ENCODE results near the gene MRPS18A. TPM values are rescaled to one million over a fixed set of nuclear protein-coding genes. Genes with fewer than 3 reads are reported as not detected.

The MRPS18A gene
- 10 to 100 TPM; 26.3 to 61.1 (median 45.1) TPM for total RNA-seq

GRCh38 chr6:43687437-43688347 is at the start of gene MRPS18A:
Gene MRPS18A, minus strand, starts transcription at chr6:43687791. Its CDS starts 12 bp downstream, at chr6:43687779.
- intact Hi-C loops (cut with DNase I), result no loop called here
- DNase-seq, result peak; percentile 83 to 88
- Histone ChIP-seq H3K9me3 (no peaks in the 10 kb centered on the region), H3K4me1 (peaks cover 8 to 17% of the 10 kb centered on the region in 2 donors), H3K27me3 (no peaks in the 10 kb centered on the region), H3K36me3 (no peaks in the 10 kb centered on the region), H3K27ac (peak within 1 kb of the TSS; percentile 53 to 70 (median 57)), H3K4me3 (replicated peaks in 1 of 3) (peak within 1 kb of the TSS; percentile 58 to 93 (median 77))
- TF ChIP-seq CTCF (IDR thresholded peaks at IDR 0.05) (no peak), POLR2A (IDR thresholded peaks at IDR 0.05) (peak in 1 of 2 donors; percentile 73)
- WGBS, 2 donors, result 2 to 5% methylated on average over 9 to 24 of the region's 43 CpGs

- WGBS, 2 donors, result 77 to 80% methylated on average over 2 of the region's 2 CpGs
- no peak for DNase-seq
- TF ChIP-seq CTCF (IDR thresholded peaks at IDR 0.05) (no peak), POLR2A (IDR thresholded peaks at IDR 0.05) (no peak)
- Histone ChIP-seq H3K27me3 (no peaks in the 10 kb centered on the region), H3K36me3 (no peaks in the 10 kb centered on the region), H3K4me3 (replicated peaks in 1 of 3) (no peak overlapping the region), H3K27ac (no peak overlapping the region), H3K4me1 (peaks cover 0 to 37% of the 10 kb centered on the region in 2 donors), H3K9me3 (no peaks in the 10 kb centered on the region)
- intact Hi-C loops (cut with DNase I), result no loop called here
These were observed 49.3 kb upstream of the MRPS18A start for GRCh38 chr6:43736844-43737243.

GRCh38 chr6:43736211-43736786 is 48.7 kb upstream of the MRPS18A start:
- TF ChIP-seq POLR2A (IDR thresholded peaks at IDR 0.05) (no peak), CTCF (IDR thresholded peaks at IDR 0.05) (no peak)
- 83 to 95% methylated on average over 2 of the region's 2 CpGs for WGBS, 2 donors
- no peak overlapping the region for H3K27ac ChIP-seq
- no peaks in the 10 kb centered on the region for H3K9me3 ChIP-seq
- intact Hi-C loops (cut with DNase I), result no loop called here
- H3K27me3 ChIP-seq, result no peaks in the 10 kb centered on the region
- no peak overlapping the region for H3K4me3 ChIP-seq (replicated peaks in 1 of 3)
- H3K36me3 ChIP-seq, result no peaks in the 10 kb centered on the region
- H3K4me1 ChIP-seq, result peaks cover 0 to 37% of the 10 kb centered on the region in 2 donors
- DNase-seq, result no peak

- intact Hi-C loops (cut with DNase I), result no loop called here
- Histone ChIP-seq H3K36me3 (no peaks in the 10 kb centered on the region), H3K4me1 (peaks cover 0 to 34% of the 10 kb centered on the region in 2 donors), H3K27ac (peak overlapping the region in 1 of 3 donors; percentile 65), H3K4me3 (replicated peaks in 1 of 3) (no peak overlapping the region), H3K9me3 (no peaks in the 10 kb centered on the region), H3K27me3 (no peaks in the 10 kb centered on the region)
- no peak for TF ChIP-seq POLR2A (IDR thresholded peaks at IDR 0.05)
- TF ChIP-seq CTCF (IDR thresholded peaks at IDR 0.05), result no peak
- 83 to 100% methylated on average over 1 to 2 of the region's 2 CpGs for WGBS, 2 donors
- no peak for DNase-seq
These were observed 48.1 kb upstream of the MRPS18A start for GRCh38 chr6:43735642-43736199.
